Sigmoid colon (tissue), 7 donors: ENCODE measurements around the gene GIGYF2. TPM values are rescaled to one million over a fixed set of nuclear protein-coding genes. Genes with fewer than 3 reads are reported as not detected.
"Not testable (repeated sequence)": the region's sequence is repeated elsewhere in the genome, so short reads cannot be mapped to it uniquely, and the experiment has no call there.

ENCODE experiments used
- DNase-seq: peaks from one replicate; pipeline ENCODE4 v3.0.0-alpha.2; 2019
- H3K27ac ChIP-seq, 4 donors: fragments of 200-600 bp; sonication (generic); one replicate each; pipeline ENCODE4 v1.5.1; 2016 to 2019; ENCODE audit warnings: mild to moderate bottlenecking in 1 of 4
- H3K27me3 ChIP-seq, 3 donors: fragments of 200-600 bp; sonication (generic); one replicate each; pipeline ENCODE4 v1.5.1; 2019; ENCODE audit warnings: mild to moderate bottlenecking in 1 of 3
- H3K36me3 ChIP-seq, 4 donors: fragments of 200-600 bp; sonication (generic); one replicate each; pipeline ENCODE4 v1.5.1; 2016 to 2019
- H3K4me1 ChIP-seq, 4 donors: fragments of 200-600 bp; sonication (generic); one replicate each; pipeline ENCODE4 v1.5.1; 2017 to 2019
- H3K4me3 ChIP-seq, 4 donors: fragments of 200-600 bp; sonication (generic); one replicate each; pipeline ENCODE4 v1.5.1; 2017 to 2019; ENCODE audit warnings: mild to moderate bottlenecking in 2 of 4, moderate library complexity in 1 of 4
- H3K9me3 ChIP-seq, 4 donors: fragments of 200-600 bp in 3 of 4; sonication (generic) in 3 of 4; one replicate each; pipeline versions ENCODE4 v1.5.1 to v1.6.1; 2013 to 2019
- CTCF ChIP-seq, 4 experiments: fragments of 450-650 bp in 3 of 4; fragments of 200-600 bp in 1 of 4; IDR thresholded peaks; one replicate each; pipeline ENCODE4 v1.5.1; 2016 to 2019; ENCODE audit warnings: antibody characterized with exemption in 4 of 4, mild to moderate bottlenecking in 3 of 4, moderate library complexity in 2 of 4
- EP300 ChIP-seq, 4 donors: sonication (generic); formaldehyde crosslinking; IDR thresholded peaks; one replicate each; pipeline ENCODE4 v1.6.1; 2017; ENCODE audit warnings: antibody characterized with exemption in 4 of 4
- POLR2A ChIP-seq, 2 donors: fragments of 450-650 bp; IDR thresholded peaks; one replicate each; pipeline ENCODE4 v1.6.1; 2016; ENCODE audit warnings: antibody characterized with exemption in 2 of 2, mild to moderate bottlenecking in 2 of 2, moderate library complexity in 2 of 2
- POLR2AphosphoS5 ChIP-seq, 4 donors: sonication (generic); formaldehyde crosslinking; IDR thresholded peaks; one replicate each; pipeline ENCODE4 v1.6.1; 2017; ENCODE audit warnings: antibody characterized with exemption in 4 of 4
- WGBS, 2 donors: extraction: QIAGEN DNeasy Blood & Tissue Kit; methylation state at CpG; one replicate each; pipeline ENCODE4 v1.1.7; 2013; 5-methylcytosine and 5-hydroxymethylcytosine counted together
- intact Hi-C: fragments of 100-400 bp; cut with DNase I; formaldehyde crosslinking; loops from one replicate; pipeline ENCODE4 v1.15.1; 2023
- polyA plus RNA-seq, 3 donors: library from polyadenylated mRNA; stranded (reverse); fragments of 200-250 nt; gene quantifications; one replicate each; pipeline ENCODE4 v1.2.3, GENCODE V29; 2013
- total RNA-seq, 4 donors: library from RNA; depleted of rRNA; stranded (reverse); fragments of >200 nt; gene quantifications; one replicate each; pipeline ENCODE4 v1.1.0, GENCODE V29; 2016
- donor health status: healthy with polysubstance abuse.
- donor health status: Bipolar disorder and iron deficiency.
- donor health status: healthy.

The GIGYF2 gene
- total and polyA plus RNA-seq, 7 donors = 10.2 to 90.0 (median 62.9) TPM

- no peak for DNase-seq
- Histone ChIP-seq H3K27ac (no peak overlapping the region), H3K36me3 (no peaks in the 10 kb centered on the region), H3K9me3 (no peaks in the 10 kb centered on the region), H3K27me3 (no peaks in the 10 kb centered on the region), H3K4me3 (no peak overlapping the region), H3K4me1 (no peaks in the 10 kb centered on the region)
- 94 to 96% methylated on average over 10 of the region's 10 CpGs for WGBS, 2 donors
- TF ChIP-seq CTCF (IDR thresholded peaks at IDR 0.05) (no peak), POLR2AphosphoS5 (IDR thresholded peaks at IDR 0.05) (no peak), POLR2A (IDR thresholded peaks at IDR 0.05) (no peak), EP300 (IDR thresholded peaks at IDR 0.05) (no peak)
- intact Hi-C loops = no loop called here
These were observed 21.8 kb upstream of the GIGYF2 start for GRCh38 chr2:232675381-232675780.

GRCh38 chr2:232680006-232680405, 17.1 kb upstream of the GIGYF2 start:
- intact Hi-C loops = no loop called here
- H3K4me1 ChIP-seq = no peaks in the 10 kb centered on the region
- H3K36me3 ChIP-seq = no peaks in the 10 kb centered on the region
- no peaks in the 10 kb centered on the region for H3K9me3 ChIP-seq
- DNase-seq = no peak
- WGBS, 2 donors = 67 to 90% methylated on average over 7 of the region's 7 CpGs
- TF ChIP-seq CTCF (IDR thresholded peaks at IDR 0.05) (no peak), POLR2AphosphoS5 (IDR thresholded peaks at IDR 0.05) (no peak), EP300 (IDR thresholded peaks at IDR 0.05) (no peak), POLR2A (IDR thresholded peaks at IDR 0.05) (no peak)
- H3K27ac ChIP-seq = no peak overlapping the region
- H3K27me3 ChIP-seq = no peaks in the 10 kb centered on the region
- no peak overlapping the region for H3K4me3 ChIP-seq

- DNase-seq = no peak
- intact Hi-C loops = no loop called here
- H3K36me3 ChIP-seq = no peaks in the 10 kb centered on the region
- TF ChIP-seq EP300 (IDR thresholded peaks at IDR 0.05) = no peak
- no peak for TF ChIP-seq CTCF (IDR thresholded peaks at IDR 0.05)
- no peak for TF ChIP-seq POLR2AphosphoS5 (IDR thresholded peaks at IDR 0.05)
- no peak for TF ChIP-seq POLR2A (IDR thresholded peaks at IDR 0.05)
- no peak overlapping the region for H3K4me3 ChIP-seq
- WGBS, 2 donors = 89 to 91% methylated on average over 10 of the region's 10 CpGs
- no peak overlapping the region for H3K27ac ChIP-seq
- H3K27me3 ChIP-seq = no peaks in the 10 kb centered on the region
- no peaks in the 10 kb centered on the region for H3K4me1 ChIP-seq
- no peaks in the 10 kb centered on the region for H3K9me3 ChIP-seq
These were observed 15.6 kb upstream of the GIGYF2 start for GRCh38 chr2:232681527-232681926.

- no peaks in the 10 kb centered on the region for H3K27me3 ChIP-seq
- TF ChIP-seq EP300 (IDR thresholded peaks at IDR 0.05) (no peak), POLR2A (IDR thresholded peaks at IDR 0.05) (no peak), CTCF (IDR thresholded peaks at IDR 0.05) (no peak), POLR2AphosphoS5 (IDR thresholded peaks at IDR 0.05) (no peak)
- no peak overlapping the region for H3K4me3 ChIP-seq
- no peaks in the 10 kb centered on the region for H3K36me3 ChIP-seq
- no peaks in the 10 kb centered on the region for H3K4me1 ChIP-seq
- DNase-seq = no peak
- no peak overlapping the region for H3K27ac ChIP-seq
- H3K9me3 ChIP-seq = no peaks in the 10 kb centered on the region
- intact Hi-C loops = no loop called here
- WGBS, 2 donors = 60 to 64% methylated on average over 1 of the region's 1 CpG
These were observed 13.8 kb upstream of the GIGYF2 start for GRCh38 chr2:232683368-232683767.

- H3K4me3 ChIP-seq, H3K9me3 ChIP-seq, H3K27me3 ChIP-seq, H3K36me3 ChIP-seq, DNase-seq, H3K4me1 ChIP-seq, H3K27ac ChIP-seq, intact Hi-C loops: not testable (repeated sequence)
- WGBS, 2 donors = 93 to 94% methylated on average over 6 of the region's 6 CpGs
These were observed 11.7 kb upstream of the GIGYF2 start for GRCh38 chr2:232685391-232685790.
